Measurements from ENCODE around the gene HSP90AB1.

DNA sequence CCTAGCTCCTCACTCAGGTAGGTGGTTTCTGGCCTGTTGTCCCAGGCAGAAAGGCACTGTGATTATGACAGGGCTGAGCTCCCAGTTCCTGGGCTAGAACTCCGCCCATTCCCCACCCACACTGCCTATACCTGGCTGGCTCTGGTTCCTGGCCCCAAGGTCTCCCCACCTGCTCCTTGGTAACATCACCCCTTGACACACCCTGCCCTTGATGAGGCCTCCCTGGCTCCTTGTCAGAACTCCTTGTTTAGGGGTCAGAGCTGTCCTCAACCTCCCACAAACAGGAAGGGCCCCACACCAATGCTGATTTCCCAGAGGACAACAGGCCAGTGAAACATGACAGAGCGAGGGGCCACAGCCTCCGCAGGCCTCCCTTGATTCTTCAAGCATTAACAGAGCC lies 45.7 kb upstream of the HSP90AB1 start:
- TF ChIP-seq CTCF (IDR thresholded peaks at IDR 0.05; ENCODE audit: low read depth, low read length, poor library complexity, severe bottlenecking): no peak
- no peak for TF ChIP-seq EZH2phosphoT487 (IDR thresholded peaks at IDR 0.05; ENCODE audit: borderline replicate concordance, low read length)
